K562 (cell line): Measurements from ENCODE around the gene LONP1. TPM values are rescaled to one million over a fixed set of nuclear protein-coding genes. Genes with fewer than 3 reads are reported as not detected.

Source experiments
- ATAC-seq: fragments of 200-7000 bp; cut with Tn5 transposase; 3 replicates; pipeline ENCODE4 v1.9.1; 2020; ENCODE audit warnings: moderate library complexity
- BruUV-seq: library from RNA; stranded (reverse); fragments of 400-500 nt; replicated peaks from 2 replicates; lab custom pipeline; 2021; lab: Mats Ljungman, UMichigan
- CTCF ChIA-PET: fragments of 300-600 bp; formaldehyde crosslinking; extraction: SDS; loops from one replicate; lab custom pipeline; 2021; ENCODE audit warnings: low intra/inter-chr PET ratio; lab: Yijun Ruan, JAX
- POLR2A ChIA-PET: fragments of 300-600, 350-650 bp; sonication (Branson Sonifier 250); formaldehyde crosslinking; extraction: SDS; loops from one replicate; lab custom pipeline; 2021; ENCODE audit warnings: antibody characterized with exemption, inconsistent platforms; lab: Yijun Ruan, JAX
- DNase-seq, 4 experiments: peaks; one replicate each; pipeline versions ENCODE4 v3.0.0 to v3.0.0-alpha.2; 2011 to 2018; ENCODE audit warnings: low spot score in 3 of 4, mixed read lengths in 3 of 4; ENCODE audit errors: extremely low read depth in 1 of 4
- FAIRE-seq: peaks from 2 replicates; lab custom pipeline; 2011; peaks lifted over from hg19 to GRCh38; lab: Jason Lieb, UNC
- H2AFZ ChIP-seq: 2 replicates; pipeline ENCODE4 v1.6.0; 2011; ENCODE audit warnings: low read depth, low read length, control low read depth, inconsistent platforms
- H3K27ac ChIP-seq: fragments of 200-600 bp; 3 replicates; pipeline ENCODE4 v1.8.0; 2011; ENCODE audit warnings: low read depth, mild to moderate bottlenecking, control low read depth, inconsistent platforms, low read length, moderate library complexity, mixed read lengths; ENCODE audit errors: extremely low read depth
- H3K27me3 ChIP-seq, 2 experiments: fragments of 300-600 bp in 1 of 2; 2 replicates in 1 of 2; 3 replicates in 1 of 2; pipeline versions ENCODE4 v1.6.0 to v1.8.0; 2011; ENCODE audit warnings: inconsistent platforms in 2 of 2, low read length in 2 of 2, mild to moderate bottlenecking in 1 of 2, mixed read lengths in 1 of 2, moderate library complexity in 1 of 2; ENCODE audit not compliant: control insufficient read depth in 2 of 2, insufficient read depth in 2 of 2
- H3K36me3 ChIP-seq: fragments of 300-600 bp; 3 replicates; pipeline ENCODE4 v1.8.0; 2011; ENCODE audit warnings: mild to moderate bottlenecking, low read length, inconsistent platforms; ENCODE audit not compliant: control insufficient read depth, insufficient read depth
- H3K4me1 ChIP-seq, 2 experiments: fragments of 200-600 bp in 1 of 2; replicated peaks in 1 of 2; 2 replicates in 1 of 2; 3 replicates in 1 of 2; pipeline versions ENCODE4 v1.5.1 to v1.8.0; 2011; ENCODE audit warnings: inconsistent platforms in 2 of 2, low read length in 2 of 2, mild to moderate bottlenecking in 1 of 2, mixed read lengths in 1 of 2, moderate library complexity in 1 of 2; ENCODE audit not compliant: control insufficient read depth in 2 of 2, insufficient read depth in 2 of 2
- H3K4me2 ChIP-seq: 2 replicates; pipeline ENCODE4 v1.6.1; 2011; ENCODE audit warnings: low read length, control low read depth, inconsistent platforms, mixed read lengths; ENCODE audit not compliant: insufficient read depth
- H3K4me3 ChIP-seq: fragments of 200-600 bp; sonication (generic), shearing (Covaris generic); 2 replicates; pipeline ENCODE4 v1.5.1; 2016; ENCODE audit warnings: control low read depth, inconsistent platforms
- H3K79me2 ChIP-seq: fragments of 200-600 bp; 3 replicates; pipeline ENCODE4 v1.8.0; 2011; ENCODE audit warnings: low read length, inconsistent platforms; ENCODE audit not compliant: control insufficient read depth, insufficient read depth
- H3K9ac ChIP-seq, 2 experiments: 2 replicates each; pipeline versions ENCODE4 v1.6.0 to v1.6.1; 2011; ENCODE audit warnings: low read depth in 2 of 2, low read length in 2 of 2, control low read depth in 1 of 2, inconsistent platforms in 1 of 2, mild to moderate bottlenecking in 1 of 2, mixed read lengths in 1 of 2; ENCODE audit not compliant: insufficient read depth in 1 of 2
- H3K9me1 ChIP-seq: one replicate; pipeline ENCODE4 v1.6.0; 2011; ENCODE audit warnings: inconsistent platforms, mild to moderate bottlenecking, low read length, moderate library complexity; ENCODE audit not compliant: control insufficient read depth, insufficient read depth
- H3K9me3 ChIP-seq: replicated peaks from 2 replicates; pipeline ENCODE4 v1.5.1; 2011; ENCODE audit warnings: low read depth, low read length, inconsistent platforms; ENCODE audit not compliant: control insufficient read depth, insufficient read depth
- H4K20me1 ChIP-seq: replicated peaks from 2 replicates; pipeline ENCODE4 v1.6.1; 2011; ENCODE audit warnings: low read length, inconsistent platforms, mixed read lengths; ENCODE audit not compliant: control insufficient read depth, insufficient read depth
- BRD9 ChIP-seq: fragments of 450-650 bp; IDR thresholded peaks from 2 replicates; pipeline ENCODE4 v1.6.1; 2018; ENCODE audit warnings: low read depth; ENCODE audit not compliant: partially characterized antibody
- HDAC1 ChIP-seq, 2 experiments: fragments of 450-650 bp; IDR thresholded peaks; 2 replicates each; pipeline ENCODE4 v1.6.1; 2016 to 2017; ENCODE audit warnings: inconsistent platforms in 1 of 2, mild to moderate bottlenecking in 1 of 2, moderate library complexity in 1 of 2
- IRF2 ChIP-seq: sonication (generic); formaldehyde crosslinking; IDR thresholded peaks from 2 replicates; pipeline ENCODE4 v1.8.1; 2022; ENCODE audit warnings: mild to moderate bottlenecking, missing genetic modification reagents
- SMAD3 ChIP-seq: fragments of 450-650 bp; formaldehyde crosslinking; conservative IDR thresholded peaks from 2 replicates; pipeline ENCODE4 v1.4.0; 2020; ENCODE audit warnings: mild to moderate bottlenecking
- SRF ChIP-seq, 2 experiments: fragments of 250-450, 450-650 bp in 1 of 2; sonication (Bioruptor Pico) in 1 of 2; sonication (generic) in 1 of 2; formaldehyde crosslinking; IDR thresholded peaks; 2 replicates each; pipeline versions ENCODE4 v1.5.0 to v1.5.1; 2020 to 2022; ENCODE audit warnings: mild to moderate bottlenecking in 1 of 2, missing genetic modification reagents in 1 of 2
- ZNF282 ChIP-seq: sonication (generic); formaldehyde crosslinking; IDR thresholded peaks from 2 replicates; pipeline ENCODE4 v1.8.1; 2023; ENCODE audit warnings: missing genetic modification reagents
- ZNF324 ChIP-seq: fragments of 250-450 bp; sonication (Bioruptor Pico); IDR thresholded peaks from 2 replicates; pipeline ENCODE4 v1.4.0; 2020; ENCODE audit warnings: mild to moderate bottlenecking
- ZSCAN32 ChIP-seq: fragments of 450-650 bp; formaldehyde crosslinking; IDR thresholded peaks from 2 replicates; pipeline ENCODE4 v1.4.0; 2020; ENCODE audit warnings: mild to moderate bottlenecking, moderate library complexity
- WGBS: fragments of 100-300 bp; shearing (Covaris generic); methylation state at CpG from one replicate; pipeline ENCODE4 v1.1.6; 2016; ENCODE audit warnings: low coverage, mixed read lengths; ENCODE audit not compliant: insufficient coverage; ENCODE audit errors: missing lambda C conversion rate; 5-methylcytosine and 5-hydroxymethylcytosine counted together
- in situ Hi-C: fragments of 300-500 bp; cut with MboI; formaldehyde crosslinking; loops from 4 replicates; pipeline ENCODE4 v1.15.0; 2018; ENCODE audit warnings: inconsistent platforms, mixed read lengths
- intact Hi-C: fragments of 100-400 bp; cut with micrococcal nuclease; formaldehyde crosslinking; loops from 2 replicates; pipeline ENCODE4 v1.14.2; 2022
- polyA plus RNA-seq, 8 experiments: library from polyadenylated mRNA; depleted of rRNA in 4 of 8; stranded (reverse) in 5 of 8; unstranded in 3 of 8; fragments of >200 nt; fragmentation: Nextera tagmentation in 2 of 8; fragmentation: Illumina TruSeq in 1 of 8; extraction: Ambion mirVana in 2 of 8; extraction: Trizol in 1 of 8; gene quantifications; 2 replicates each; pipeline versions ENCODE4 v1.2.1 to v1.2.3, GENCODE V29; 2011 to 2014; ENCODE audit warnings: inconsistent platforms in 1 of 8, missing spikeins in 1 of 8
- total RNA-seq, 7 experiments: library from RNA; depleted of rRNA in 6 of 7; stranded (reverse); fragments of >200 nt in 6 of 7; fragmentation: Illumina TruSeq in 2 of 7; extraction: Trizol in 2 of 7; gene quantifications; 2 replicates each; pipeline versions ENCODE4 v1.2.1 to v1.2.3, GENCODE V29; 2011 to 2021; ENCODE audit warnings: low replicate concordance in 1 of 7
- TF ChIP-seq, protein P1 (sequence below): fragments of 250-450 bp; sonication (Bioruptor Pico); IDR thresholded peaks from 2 replicates; pipeline ENCODE4 v1.8.0; 2022; ENCODE audit warnings: inconsistent platforms
- TF ChIP-seq, protein P2 (sequence below): fragments of 250-450 bp; sonication (Bioruptor Pico); IDR thresholded peaks from 2 replicates; pipeline ENCODE4 v1.8.0; 2022; ENCODE audit warnings: moderate library complexity, mild to moderate bottlenecking, inconsistent platforms
- TF ChIP-seq, protein P3 (sequence below): fragments of 200-800 bp; sonication (Bioruptor generic); IDR thresholded peaks from 2 replicates; pipeline ENCODE4 v1.6.1; 2017; ENCODE audit warnings: missing genetic modification characterization, missing compliant biosample characterization
- TF ChIP-seq, protein P4 (sequence below): fragments of 150-350 bp; IDR thresholded peaks from 2 replicates; pipeline ENCODE4 v1.6.1; 2014; ENCODE audit warnings: low read depth, mild to moderate bottlenecking, low read length, borderline replicate concordance
- TF ChIP-seq, protein P5 (sequence below): fragments of 250-450 bp; sonication (Bioruptor Pico); IDR thresholded peaks from 2 replicates; pipeline ENCODE4 v1.6.1; 2021; ENCODE audit warnings: mild to moderate bottlenecking

LONP1 gene
- total and polyA plus RNA-seq, 9 of the 15 experiments (the other 6 are each of a cell fraction or from before 2014, with no cell fraction given), result 1.1 to 238 (median 84.5) TPM

DNA sequence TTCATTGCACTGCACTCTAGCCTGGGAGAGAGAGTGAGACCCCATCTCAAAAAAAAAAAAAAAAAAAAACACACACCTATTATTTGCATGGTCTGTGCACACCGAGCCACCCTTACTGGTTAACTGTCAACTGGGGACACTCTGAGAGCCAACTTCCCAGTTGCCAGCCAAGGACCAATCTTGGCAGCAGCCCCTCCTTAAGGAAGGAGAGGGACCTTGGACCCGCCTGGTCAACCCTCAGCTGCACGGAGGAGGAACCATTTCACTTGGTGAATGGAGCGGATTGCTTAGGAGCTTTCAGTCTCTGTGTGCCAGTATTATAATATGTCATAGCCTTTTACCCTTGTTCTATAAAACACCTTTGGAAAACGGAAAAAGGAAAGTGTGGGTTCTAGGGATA is 64.5 kb downstream of the LONP1 start:
- CTCF ChIA-PET, result no interaction called here
- no peak for FAIRE-seq
- Histone ChIP-seq H4K20me1 (peaks cover 2% of the 10 kb centered on the region; the same call in 1 of the 2 replicates), H3K4me3 (no peak overlapping the region), H3K9me1 (no peaks in the 10 kb centered on the region), H2AFZ (no peak overlapping the region), H3K27me3 (no peaks in the 10 kb centered on the region), H3K79me2 (no peaks in the 10 kb centered on the region), H3K4me2 (no peak overlapping the region), H3K4me1 (no peaks in the 10 kb centered on the region), H3K9ac (no peak overlapping the region), H3K36me3 (peaks cover 94% of the 10 kb centered on the region), H3K9me3 (no peaks in the 10 kb centered on the region), H3K27ac (no peak overlapping the region)
- no peak for ATAC-seq
- BruUV-seq, result no TSS peak
- WGBS, result 100% methylated on average over 5 of the region's 5 CpGs
- POLR2A ChIA-PET, result interaction anchor here (1.0 to 1.5 kb wide), 6 partner anchors 10 to 36 kb away, joined by 3 to 5 read pairs (median 4); no protein-coding TSS in a partner anchor
- intact Hi-C loops, result no loop called here
- in situ Hi-C loops, result no loop called here
- DNase-seq, result no peak
- TF ChIP-seq, protein P1, sequence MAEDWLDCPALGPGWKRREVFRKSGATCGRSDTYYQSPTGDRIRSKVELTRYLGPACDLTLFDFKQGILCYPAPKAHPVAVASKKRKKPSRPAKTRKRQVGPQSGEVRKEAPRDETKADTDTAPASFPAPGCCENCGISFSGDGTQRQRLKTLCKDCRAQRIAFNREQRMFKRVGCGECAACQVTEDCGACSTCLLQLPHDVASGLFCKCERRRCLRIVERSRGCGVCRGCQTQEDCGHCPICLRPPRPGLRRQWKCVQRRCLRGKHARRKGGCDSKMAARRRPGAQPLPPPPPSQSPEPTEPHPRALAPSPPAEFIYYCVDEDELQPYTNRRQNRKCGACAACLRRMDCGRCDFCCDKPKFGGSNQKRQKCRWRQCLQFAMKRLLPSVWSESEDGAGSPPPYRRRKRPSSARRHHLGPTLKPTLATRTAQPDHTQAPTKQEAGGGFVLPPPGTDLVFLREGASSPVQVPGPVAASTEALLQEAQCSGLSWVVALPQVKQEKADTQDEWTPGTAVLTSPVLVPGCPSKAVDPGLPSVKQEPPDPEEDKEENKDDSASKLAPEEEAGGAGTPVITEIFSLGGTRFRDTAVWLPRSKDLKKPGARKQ (CRISPR knock-in tag), result no peak
- TF ChIP-seq IRF2 (CRISPR knock-in tag) (no peak), ZSCAN32 (CRISPR knock-in tag) (no peak), SRF (CRISPR knock-in tag; IDR thresholded peaks at IDR 0.05) (no peak), ZNF324 (CRISPR knock-in tag) (no peak), HDAC1 (IDR thresholded peaks at IDR 0.05) (no peak), SMAD3 (CRISPR knock-in tag) (no peak), ZNF282 (CRISPR knock-in tag) (no peak), BRD9 (no peak)
- TF ChIP-seq, protein P2, sequence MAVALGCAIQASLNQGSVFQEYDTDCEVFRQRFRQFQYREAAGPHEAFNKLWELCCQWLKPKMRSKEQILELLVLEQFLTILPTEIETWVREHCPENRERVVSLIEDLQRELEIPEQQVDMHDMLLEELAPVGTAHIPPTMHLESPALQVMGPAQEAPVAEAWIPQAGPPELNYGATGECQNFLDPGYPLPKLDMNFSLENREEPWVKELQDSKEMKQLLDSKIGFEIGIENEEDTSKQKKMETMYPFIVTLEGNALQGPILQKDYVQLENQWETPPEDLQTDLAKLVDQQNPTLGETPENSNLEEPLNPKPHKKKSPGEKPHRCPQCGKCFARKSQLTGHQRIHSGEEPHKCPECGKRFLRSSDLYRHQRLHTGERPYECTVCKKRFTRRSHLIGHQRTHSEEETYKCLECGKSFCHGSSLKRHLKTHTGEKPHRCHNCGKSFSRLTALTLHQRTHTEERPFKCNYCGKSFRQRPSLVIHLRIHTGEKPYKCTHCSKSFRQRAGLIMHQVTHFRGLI (CRISPR knock-in tag), result no peak
- TF ChIP-seq, protein P3, sequence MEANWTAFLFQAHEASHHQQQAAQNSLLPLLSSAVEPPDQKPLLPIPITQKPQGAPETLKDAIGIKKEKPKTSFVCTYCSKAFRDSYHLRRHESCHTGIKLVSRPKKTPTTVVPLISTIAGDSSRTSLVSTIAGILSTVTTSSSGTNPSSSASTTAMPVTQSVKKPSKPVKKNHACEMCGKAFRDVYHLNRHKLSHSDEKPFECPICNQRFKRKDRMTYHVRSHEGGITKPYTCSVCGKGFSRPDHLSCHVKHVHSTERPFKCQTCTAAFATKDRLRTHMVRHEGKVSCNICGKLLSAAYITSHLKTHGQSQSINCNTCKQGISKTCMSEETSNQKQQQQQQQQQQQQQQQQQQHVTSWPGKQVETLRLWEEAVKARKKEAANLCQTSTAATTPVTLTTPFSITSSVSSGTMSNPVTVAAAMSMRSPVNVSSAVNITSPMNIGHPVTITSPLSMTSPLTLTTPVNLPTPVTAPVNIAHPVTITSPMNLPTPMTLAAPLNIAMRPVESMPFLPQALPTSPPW (CRISPR knock-in tag), result no peak
- TF ChIP-seq, protein P4, sequence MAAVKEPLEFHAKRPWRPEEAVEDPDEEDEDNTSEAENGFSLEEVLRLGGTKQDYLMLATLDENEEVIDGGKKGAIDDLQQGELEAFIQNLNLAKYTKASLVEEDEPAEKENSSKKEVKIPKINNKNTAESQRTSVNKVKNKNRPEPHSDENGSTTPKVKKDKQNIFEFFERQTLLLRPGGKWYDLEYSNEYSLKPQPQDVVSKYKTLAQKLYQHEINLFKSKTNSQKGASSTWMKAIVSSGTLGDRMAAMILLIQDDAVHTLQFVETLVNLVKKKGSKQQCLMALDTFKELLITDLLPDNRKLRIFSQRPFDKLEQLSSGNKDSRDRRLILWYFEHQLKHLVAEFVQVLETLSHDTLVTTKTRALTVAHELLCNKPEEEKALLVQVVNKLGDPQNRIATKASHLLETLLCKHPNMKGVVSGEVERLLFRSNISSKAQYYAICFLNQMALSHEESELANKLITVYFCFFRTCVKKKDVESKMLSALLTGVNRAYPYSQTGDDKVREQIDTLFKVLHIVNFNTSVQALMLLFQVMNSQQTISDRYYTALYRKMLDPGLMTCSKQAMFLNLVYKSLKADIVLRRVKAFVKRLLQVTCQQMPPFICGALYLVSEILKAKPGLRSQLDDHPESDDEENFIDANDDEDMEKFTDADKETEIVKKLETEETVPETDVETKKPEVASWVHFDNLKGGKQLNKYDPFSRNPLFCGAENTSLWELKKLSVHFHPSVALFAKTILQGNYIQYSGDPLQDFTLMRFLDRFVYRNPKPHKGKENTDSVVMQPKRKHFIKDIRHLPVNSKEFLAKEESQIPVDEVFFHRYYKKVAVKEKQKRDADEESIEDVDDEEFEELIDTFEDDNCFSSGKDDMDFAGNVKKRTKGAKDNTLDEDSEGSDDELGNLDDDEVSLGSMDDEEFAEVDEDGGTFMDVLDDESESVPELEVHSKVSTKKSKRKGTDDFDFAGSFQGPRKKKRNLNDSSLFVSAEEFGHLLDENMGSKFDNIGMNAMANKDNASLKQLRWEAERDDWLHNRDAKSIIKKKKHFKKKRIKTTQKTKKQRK, result no peak
- TF ChIP-seq, protein P5, sequence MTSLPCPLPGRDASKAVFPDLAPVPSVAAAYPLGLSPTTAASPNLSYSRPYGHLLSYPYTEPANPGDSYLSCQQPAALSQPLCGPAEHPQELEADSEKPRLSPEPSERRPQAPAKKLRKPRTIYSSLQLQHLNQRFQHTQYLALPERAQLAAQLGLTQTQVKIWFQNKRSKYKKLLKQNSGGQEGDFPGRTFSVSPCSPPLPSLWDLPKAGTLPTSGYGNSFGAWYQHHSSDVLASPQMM (CRISPR knock-in tag), result no peak
